Measurements from ENCODE around the gene LTC4S. TPM values are rescaled to one million over a fixed set of nuclear protein-coding genes. Genes with fewer than 3 reads are reported as not detected.

The LTC4S gene
- total and polyA plus RNA-seq, 9 of the 15 experiments (the other 6 are each of a cell fraction or from before 2014, with no cell fraction given) = 0.17 to 0.77 (median 0.75) TPM; not detected in 6

DNA sequence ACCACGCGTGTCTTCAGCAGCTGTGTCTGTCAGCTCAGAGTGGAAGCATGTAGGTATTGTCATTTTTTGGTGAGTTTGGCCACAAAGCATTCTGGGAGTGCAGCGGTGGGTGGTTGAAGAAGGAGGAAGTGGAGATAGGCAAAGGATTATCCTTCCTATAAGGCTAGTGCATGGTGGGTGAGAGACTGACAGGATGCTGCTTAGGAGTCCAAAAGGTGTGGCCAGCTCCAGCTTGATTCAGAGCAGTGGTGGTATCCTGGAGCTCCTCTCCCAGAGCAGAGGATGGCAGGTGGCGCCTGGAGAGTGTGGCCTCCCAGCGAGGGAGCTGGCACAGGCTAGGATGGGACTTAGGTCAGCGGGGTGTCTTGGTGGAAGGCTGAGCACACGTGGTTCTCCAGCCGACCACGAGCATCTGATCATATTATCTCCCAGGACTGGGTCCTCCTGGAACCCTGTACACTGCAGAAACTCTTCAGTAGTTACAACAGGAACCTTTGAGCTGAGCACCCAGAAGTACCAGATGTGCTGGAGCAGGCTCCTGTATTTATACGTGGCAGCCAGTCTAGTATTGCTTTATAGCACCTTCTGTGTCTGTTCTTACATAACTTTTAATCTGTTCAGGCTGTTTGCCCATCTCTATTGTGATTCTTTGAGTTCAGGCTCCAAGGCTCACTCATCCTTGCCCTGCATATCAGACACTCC, 31.6 kb upstream of the LTC4S start (continued):
- TF ChIP-seq, protein P1, sequence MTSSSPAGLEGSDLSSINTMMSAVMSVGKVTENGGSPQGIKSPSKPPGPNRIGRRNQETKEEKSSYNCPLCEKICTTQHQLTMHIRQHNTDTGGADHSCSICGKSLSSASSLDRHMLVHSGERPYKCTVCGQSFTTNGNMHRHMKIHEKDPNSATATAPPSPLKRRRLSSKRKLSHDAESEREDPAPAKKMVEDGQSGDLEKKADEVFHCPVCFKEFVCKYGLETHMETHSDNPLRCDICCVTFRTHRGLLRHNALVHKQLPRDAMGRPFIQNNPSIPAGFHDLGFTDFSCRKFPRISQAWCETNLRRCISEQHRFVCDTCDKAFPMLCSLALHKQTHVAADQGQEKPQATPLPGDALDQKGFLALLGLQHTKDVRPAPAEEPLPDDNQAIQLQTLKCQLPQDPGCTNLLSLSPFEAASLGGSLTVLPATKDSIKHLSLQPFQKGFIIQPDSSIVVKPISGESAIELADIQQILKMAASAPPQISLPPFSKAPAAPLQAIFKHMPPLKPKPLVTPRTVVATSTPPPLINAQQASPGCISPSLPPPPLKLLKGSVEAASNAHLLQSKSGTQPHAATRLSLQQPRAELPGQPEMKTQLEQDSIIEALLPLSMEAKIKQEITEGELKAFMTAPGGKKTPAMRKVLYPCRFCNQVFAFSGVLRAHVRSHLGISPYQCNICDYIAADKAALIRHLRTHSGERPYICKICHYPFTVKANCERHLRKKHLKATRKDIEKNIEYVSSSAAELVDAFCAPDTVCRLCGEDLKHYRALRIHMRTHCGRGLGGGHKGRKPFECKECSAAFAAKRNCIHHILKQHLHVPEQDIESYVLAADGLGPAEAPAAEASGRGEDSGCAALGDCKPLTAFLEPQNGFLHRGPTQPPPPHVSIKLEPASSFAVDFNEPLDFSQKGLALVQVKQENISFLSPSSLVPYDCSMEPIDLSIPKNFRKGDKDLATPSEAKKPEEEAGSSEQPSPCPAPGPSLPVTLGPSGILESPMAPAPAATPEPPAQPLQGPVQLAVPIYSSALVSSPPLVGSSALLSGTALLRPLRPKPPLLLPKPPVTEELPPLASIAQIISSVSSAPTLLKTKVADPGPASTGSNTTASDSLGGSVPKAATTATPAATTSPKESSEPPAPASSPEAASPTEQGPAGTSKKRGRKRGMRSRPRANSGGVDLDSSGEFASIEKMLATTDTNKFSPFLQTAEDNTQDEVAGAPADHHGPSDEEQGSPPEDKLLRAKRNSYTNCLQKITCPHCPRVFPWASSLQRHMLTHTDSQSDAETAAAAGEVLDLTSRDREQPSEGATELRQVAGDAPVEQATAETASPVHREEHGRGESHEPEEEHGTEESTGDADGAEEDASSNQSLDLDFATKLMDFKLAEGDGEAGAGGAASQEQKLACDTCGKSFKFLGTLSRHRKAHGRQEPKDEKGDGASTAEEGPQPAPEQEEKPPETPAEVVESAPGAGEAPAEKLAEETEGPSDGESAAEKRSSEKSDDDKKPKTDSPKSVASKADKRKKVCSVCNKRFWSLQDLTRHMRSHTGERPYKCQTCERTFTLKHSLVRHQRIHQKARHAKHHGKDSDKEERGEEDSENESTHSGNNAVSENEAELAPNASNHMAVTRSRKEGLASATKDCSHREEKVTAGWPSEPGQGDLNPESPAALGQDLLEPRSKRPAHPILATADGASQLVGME (CRISPR knock-in tag; IDR thresholded peaks at IDR 0.05) = 0 out of 2 replicates have a peak, but pooled peaks have one; percentile 46
- peak in 1 of 2 experiments; percentile 53; a peak in 1 of 4 replicates for TF ChIP-seq RCOR1 (IDR thresholded peaks at IDR 0.05; ENCODE audit: borderline replicate concordance in 1 of 2, low read depth in 2 of 2, low read length in 2 of 2)
- peak; percentile 50 to 67; a peak in 2 of 4 replicates for TF ChIP-seq FOXK2 (conservative IDR thresholded peaks at IDR 0.05 in 1 of 2, IDR thresholded peaks at IDR 0.05 in 1 of 2; ENCODE audit: low read depth in 2 of 2)
- TF ChIP-seq, protein P2, sequence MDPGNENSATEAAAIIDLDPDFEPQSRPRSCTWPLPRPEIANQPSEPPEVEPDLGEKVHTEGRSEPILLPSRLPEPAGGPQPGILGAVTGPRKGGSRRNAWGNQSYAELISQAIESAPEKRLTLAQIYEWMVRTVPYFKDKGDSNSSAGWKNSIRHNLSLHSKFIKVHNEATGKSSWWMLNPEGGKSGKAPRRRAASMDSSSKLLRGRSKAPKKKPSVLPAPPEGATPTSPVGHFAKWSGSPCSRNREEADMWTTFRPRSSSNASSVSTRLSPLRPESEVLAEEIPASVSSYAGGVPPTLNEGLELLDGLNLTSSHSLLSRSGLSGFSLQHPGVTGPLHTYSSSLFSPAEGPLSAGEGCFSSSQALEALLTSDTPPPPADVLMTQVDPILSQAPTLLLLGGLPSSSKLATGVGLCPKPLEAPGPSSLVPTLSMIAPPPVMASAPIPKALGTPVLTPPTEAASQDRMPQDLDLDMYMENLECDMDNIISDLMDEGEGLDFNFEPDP (CRISPR knock-in tag; IDR thresholded peaks at IDR 0.05) = no peak
- TF ChIP-seq NR2C2 (CRISPR knock-in tag; IDR thresholded peaks at IDR 0.05) = no peak
- peak; percentile 2; the same call in 1 of the 2 replicates for TF ChIP-seq NR2C2 (tag; IDR thresholded peaks at IDR 0.05)
- peak; percentile 8; the same call in 1 of the 2 replicates for TF ChIP-seq TCF3 (CRISPR knock-in tag; IDR thresholded peaks at IDR 0.05)
- no peak for TF ChIP-seq MXI1 (IDR thresholded peaks at IDR 0.05; ENCODE audit: low read depth, low read length)
- TF ChIP-seq ZNF133 (CRISPR knock-in tag; IDR thresholded peaks at IDR 0.05) = no peak
- peak; percentile 71 for TF ChIP-seq ZNF143 (CRISPR knock-in tag; IDR thresholded peaks at IDR 0.05)
- 0 out of 2 replicates have a peak, but pooled peaks have one; percentile 21 for TF ChIP-seq ESRRA (IDR thresholded peaks at IDR 0.05; ENCODE audit: borderline replicate concordance, low read depth)
- TF ChIP-seq NRF1 (conservative IDR thresholded peaks at IDR 0.05 in 1 of 2, IDR thresholded peaks at IDR 0.05 in 1 of 2) = 0 out of 4 replicates have a peak, but pooled peaks of 1 of the 2 experiments have one; percentile 11
- TF ChIP-seq, protein P3, sequence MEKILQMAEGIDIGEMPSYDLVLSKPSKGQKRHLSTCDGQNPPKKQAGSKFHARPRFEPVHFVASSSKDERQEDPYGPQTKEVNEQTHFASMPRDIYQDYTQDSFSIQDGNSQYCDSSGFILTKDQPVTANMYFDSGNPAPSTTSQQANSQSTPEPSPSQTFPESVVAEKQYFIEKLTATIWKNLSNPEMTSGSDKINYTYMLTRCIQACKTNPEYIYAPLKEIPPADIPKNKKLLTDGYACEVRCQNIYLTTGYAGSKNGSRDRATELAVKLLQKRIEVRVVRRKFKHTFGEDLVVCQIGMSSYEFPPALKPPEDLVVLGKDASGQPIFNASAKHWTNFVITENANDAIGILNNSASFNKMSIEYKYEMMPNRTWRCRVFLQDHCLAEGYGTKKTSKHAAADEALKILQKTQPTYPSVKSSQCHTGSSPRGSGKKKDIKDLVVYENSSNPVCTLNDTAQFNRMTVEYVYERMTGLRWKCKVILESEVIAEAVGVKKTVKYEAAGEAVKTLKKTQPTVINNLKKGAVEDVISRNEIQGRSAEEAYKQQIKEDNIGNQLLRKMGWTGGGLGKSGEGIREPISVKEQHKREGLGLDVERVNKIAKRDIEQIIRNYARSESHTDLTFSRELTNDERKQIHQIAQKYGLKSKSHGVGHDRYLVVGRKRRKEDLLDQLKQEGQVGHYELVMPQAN (IDR thresholded peaks at IDR 0.05; ENCODE audit: borderline replicate concordance) = peak; percentile 74; the same call in 1 of the 2 replicates
- TF ChIP-seq, protein P4, sequence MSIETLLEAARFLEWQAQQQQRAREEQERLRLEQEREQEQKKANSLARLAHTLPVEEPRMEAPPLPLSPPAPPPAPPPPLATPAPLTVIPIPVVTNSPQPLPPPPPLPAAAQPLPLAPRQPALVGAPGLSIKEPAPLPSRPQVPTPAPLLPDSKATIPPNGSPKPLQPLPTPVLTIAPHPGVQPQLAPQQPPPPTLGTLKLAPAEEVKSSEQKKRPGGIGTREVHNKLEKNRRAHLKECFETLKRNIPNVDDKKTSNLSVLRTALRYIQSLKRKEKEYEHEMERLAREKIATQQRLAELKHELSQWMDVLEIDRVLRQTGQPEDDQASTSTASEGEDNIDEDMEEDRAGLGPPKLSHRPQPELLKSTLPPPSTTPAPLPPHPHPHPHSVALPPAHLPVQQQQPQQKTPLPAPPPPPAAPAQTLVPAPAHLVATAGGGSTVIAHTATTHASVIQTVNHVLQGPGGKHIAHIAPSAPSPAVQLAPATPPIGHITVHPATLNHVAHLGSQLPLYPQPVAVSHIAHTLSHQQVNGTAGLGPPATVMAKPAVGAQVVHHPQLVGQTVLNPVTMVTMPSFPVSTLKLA (conservative IDR thresholded peaks at IDR 0.05) = peak; percentile 46 to 72
- peak; percentile 38; the same call in 1 of the 2 replicates for TF ChIP-seq MYC (IDR thresholded peaks at IDR 0.05; ENCODE audit: low read depth, low read length)
- no peak for TF ChIP-seq MYC (CRISPR knock-in tag; IDR thresholded peaks at IDR 0.05; ENCODE audit: borderline replicate concordance, low read depth)

All from K562 (cell line).